GM18517 (cell line): ENCODE data around the gene ARHGAP40.

ENCODE experiments used
- ATAC-seq: cut with Tn5 transposase; IDR thresholded peaks from one replicate; pipeline ENCODE4 v1.9.1; 2021; ENCODE audit warnings: mild to moderate bottlenecking, moderate library complexity; ENCODE audit not compliant: unreplicated experiment

ARHGAP40 gene

GRCh38 chr20:38601216-38602184 lies at the start of gene ARHGAP40:
TSS of gene ARHGAP40 (plus strand) at chr20:38601809.
- ATAC-seq, result no peak

GRCh38 chr20:38554986-38555385 lies 46.6 kb upstream of the ARHGAP40 start:
- no peak for ATAC-seq

- no peak for ATAC-seq
Measured at GRCh38 chr20:38555395-38555794, 46.2 kb upstream of the ARHGAP40 start.

GRCh38 chr20:38557174-38557573 lies 44.4 kb upstream of the ARHGAP40 start:
- ATAC-seq, result no peak

DNA sequence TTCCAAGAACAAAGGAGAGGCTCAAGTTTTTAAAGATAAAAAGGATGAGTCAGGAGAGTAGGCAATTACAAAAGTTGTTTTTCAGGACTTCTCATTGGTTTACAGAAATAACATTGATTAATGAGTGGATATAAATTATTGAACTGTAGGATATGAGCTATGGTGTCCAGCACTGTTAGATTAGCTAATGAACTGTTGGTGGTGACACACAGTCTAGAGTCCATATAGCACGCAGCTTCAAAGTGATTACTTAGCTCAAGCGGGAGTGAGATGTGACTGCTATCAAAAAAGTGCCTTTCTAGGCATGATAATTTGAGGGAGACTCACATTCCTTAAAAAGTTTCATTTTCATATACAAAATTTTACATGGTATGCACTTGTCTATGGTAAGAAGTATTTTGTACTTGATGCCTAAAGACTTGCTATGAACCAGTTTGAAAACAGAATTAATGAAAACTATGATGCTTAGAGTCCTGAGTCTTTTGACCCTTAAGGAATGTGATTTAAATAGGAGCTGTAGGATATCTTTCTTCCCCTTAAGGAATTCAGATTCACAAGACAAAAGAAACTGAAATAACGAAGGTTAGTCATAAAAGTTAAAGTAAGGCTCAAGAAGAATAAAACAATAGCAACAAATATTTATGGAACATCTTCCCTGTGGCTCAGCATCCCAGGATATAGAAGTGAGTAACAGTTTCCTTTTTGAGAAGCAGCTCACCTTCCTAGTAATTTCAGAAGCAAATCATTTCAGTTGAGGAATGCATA lies 42.8 kb upstream of the ARHGAP40 start:
- ATAC-seq, result no peak

DNA sequence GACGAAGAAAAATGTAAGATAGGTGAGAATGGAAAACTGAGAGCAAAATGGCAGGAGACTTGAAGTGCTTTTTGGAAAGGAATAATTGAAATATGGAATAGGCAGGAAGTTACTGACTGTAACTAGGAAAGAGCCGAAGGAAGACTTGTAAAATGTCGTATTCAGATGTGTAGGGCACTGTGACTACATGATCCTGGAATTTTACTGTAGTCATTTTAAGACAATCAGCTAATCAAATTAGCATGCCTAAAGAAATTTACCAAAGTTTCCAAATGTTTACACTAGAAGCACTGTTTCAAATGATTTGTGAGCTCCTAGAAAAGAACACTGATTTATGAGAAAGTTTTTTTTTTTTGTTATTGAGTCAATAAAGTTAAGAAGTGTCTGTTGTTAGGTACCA lies 41.8 kb upstream of the ARHGAP40 start:
- ATAC-seq, result no peak

DNA sequence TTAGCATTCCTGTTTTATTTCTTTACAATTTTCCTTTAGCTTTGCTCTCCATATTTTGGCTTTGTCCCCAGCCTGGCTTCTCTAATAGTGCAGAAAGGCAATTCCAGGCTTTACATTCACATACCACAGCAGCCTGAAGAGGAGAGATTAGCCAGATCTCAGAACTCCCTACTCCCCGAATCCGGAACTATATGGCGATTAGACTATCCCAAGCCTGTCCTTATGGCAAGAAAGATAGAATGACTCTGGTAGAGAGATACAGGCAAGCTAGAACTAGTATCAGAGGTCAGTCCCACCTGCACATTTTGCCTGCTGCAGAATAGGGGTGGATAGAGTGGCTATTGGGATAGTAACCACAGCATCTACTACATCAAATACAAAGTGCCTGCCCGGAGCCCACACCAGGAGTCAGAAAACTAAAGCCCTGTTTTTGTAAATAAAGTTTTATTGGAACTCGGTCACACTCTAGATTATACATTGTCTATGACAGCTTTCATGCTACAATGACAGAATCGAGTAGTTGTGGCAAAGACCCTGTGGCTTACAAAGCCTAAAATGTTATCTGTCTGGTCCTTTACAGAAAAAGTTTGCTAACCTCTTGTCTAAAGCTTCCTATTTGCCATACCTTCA lies 37.7 kb upstream of the ARHGAP40 start:
- no peak for ATAC-seq

- no peak for ATAC-seq
Measured at GRCh38 chr20:38564680-38565079, 36.9 kb upstream of the ARHGAP40 start.

DNA sequence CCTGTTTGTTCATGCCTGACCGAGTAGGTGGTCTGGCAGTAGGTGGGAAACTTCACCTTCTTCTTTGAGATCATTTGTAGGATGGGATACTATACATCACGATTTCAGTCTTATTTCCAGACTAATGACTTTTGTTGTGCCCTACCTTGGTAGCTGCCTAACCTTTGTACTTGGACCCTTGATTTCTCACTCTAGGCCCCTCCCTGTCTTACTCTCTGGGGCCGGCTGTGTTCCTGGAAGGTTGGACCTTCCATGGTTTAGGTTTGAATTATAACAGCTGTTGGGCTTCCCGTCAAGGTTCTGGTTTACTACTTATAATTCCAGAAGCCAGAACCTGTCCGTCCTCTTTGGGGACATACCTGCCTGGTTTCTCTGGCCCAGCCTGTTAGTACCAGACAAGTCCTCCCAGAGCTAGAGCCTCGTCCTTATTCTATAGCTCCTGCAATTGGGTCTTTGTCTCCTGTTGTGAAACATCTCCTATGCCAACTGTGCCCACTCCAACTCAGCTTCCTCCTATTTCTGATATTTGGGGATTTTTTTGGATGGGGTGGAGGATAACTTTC lies 35.5 kb upstream of the ARHGAP40 start:
- no peak for ATAC-seq

DNA sequence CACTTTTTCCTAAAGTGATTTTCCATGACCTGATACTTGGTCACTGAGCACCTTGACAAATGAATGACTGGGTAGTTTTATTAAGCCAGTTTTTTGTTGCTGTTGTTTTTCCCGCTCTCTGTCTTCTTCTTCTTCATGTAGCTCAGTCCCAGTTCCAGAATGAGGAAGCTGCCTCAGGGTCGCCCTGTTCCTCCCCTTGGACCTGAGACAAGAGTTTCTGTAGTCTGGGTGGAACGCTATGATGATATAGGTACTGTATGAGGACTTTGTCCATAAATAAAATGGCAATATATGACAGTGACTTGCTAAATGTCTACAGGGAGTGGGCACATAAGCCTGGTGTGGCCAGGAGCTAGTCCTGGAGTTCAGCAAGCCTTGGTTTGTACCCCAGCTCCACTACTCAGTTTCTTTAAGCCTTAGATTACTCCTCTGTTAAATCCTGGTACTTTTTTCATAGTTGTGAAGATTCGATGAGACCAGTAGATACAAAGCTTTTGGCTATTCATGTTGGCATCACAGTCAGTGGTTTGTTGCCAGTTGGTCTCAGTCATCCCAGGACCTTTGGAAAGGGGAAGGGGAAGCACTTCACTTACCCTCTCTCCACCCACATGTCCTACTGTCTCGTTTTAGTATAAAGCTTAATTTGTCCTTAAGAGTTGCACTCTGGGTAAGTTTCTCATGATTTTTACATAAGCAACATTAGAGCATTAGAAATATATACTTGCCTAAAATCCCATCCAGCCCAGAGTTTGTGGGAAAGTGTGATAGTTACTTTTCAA lies 31.7 kb upstream of the ARHGAP40 start:
- ATAC-seq, result no peak

- no peak for ATAC-seq
Measured at GRCh38 chr20:38573413-38573812, 28.2 kb upstream of the ARHGAP40 start.

- no peak for ATAC-seq
Measured at GRCh38 chr20:38579219-38579910, 22.2 kb upstream of the ARHGAP40 start.

GRCh38 chr20:38579921-38580320 lies 21.7 kb upstream of the ARHGAP40 start:
- ATAC-seq, result no peak

- ATAC-seq, result no peak
Measured at GRCh38 chr20:38581013-38581412, 20.6 kb upstream of the ARHGAP40 start, which contains the start of gene ADIG. TSS of gene ADIG (plus strand) at chr20:38581197. CDS start at chr20:38581251, 54 bp downstream.

- ATAC-seq, result no peak
Measured at GRCh38 chr20:38581830-38582358, 19.7 kb upstream of the ARHGAP40 start.

DNA sequence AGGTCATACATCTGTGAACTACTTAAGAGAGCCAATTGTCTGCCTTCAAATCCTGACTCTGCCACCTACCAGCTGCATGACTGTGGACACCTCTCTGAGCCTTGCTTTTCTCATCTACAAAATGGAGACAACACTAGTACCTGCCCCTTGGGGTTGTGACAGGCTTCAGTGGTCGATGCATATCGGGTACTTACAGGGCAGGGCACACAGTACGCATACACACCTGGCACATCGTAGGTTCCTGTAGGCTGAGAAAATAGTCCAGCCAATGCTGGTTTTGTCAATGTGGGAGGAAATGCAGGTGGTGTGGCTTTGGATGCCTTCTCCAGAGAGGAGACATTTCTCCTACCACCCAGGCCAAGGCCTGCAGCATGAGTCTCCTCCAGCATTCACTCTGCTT lies 18.3 kb upstream of the ARHGAP40 start:
- no peak for ATAC-seq

DNA sequence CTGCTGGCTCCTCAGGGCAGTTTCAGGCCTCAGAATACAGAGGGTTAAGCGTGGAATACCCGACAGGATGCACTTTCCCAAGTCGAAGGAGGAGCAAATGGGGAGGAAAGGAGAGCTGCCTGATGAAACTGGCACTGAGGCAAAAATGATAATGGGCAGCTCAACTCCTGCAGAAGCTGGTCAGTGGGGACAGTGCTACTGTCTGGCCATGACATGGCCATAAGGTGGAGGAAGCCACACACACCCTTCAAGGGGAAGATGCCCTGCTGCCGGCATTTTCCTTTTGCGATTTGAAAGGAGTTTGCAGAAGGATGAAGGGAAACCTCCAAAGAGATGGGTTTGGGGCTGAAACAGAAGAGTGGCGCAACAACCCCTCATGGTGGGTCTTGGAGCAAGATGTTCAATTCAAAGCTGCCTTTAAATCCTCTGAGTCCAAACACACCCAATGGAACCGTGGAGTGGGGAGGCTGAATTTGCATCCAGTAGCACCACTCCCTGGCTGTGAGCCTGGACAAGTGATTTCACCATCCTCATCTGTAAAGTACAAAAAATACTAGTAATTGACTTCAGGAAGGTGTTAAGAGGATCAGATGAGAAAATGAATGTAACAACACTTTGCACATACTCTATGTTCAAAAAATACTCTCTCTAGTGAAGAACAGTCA lies 17.4 kb upstream of the ARHGAP40 start:
- no peak for ATAC-seq

- no peak for ATAC-seq
Measured at GRCh38 chr20:38585404-38586180, 16.0 kb upstream of the ARHGAP40 start.
